ENCODE results near the gene CDRT4.

- no peak for TF ChIP-seq POLR2AphosphoS5 (IDR thresholded peaks at IDR 0.05; ENCODE audit: low read depth)
- no peak for TF ChIP-seq CTCF (conservative IDR thresholded peaks at IDR 0.05; ENCODE audit: low read depth in 2 of 2)
- TF ChIP-seq JUNB (IDR thresholded peaks at IDR 0.05; ENCODE audit: unreplicated experiment), result no peak
- no peak for TF ChIP-seq ZNF331 (CRISPR knock-in tag; IDR thresholded peaks at IDR 0.05; ENCODE audit: low read depth)
Measured at GRCh38 chr17:15514469-15514868, 47.0 kb upstream of the CDRT4 start.

Data from GM23338 (cell line).